ENCODE data around the gene TRAIP.

DNA sequence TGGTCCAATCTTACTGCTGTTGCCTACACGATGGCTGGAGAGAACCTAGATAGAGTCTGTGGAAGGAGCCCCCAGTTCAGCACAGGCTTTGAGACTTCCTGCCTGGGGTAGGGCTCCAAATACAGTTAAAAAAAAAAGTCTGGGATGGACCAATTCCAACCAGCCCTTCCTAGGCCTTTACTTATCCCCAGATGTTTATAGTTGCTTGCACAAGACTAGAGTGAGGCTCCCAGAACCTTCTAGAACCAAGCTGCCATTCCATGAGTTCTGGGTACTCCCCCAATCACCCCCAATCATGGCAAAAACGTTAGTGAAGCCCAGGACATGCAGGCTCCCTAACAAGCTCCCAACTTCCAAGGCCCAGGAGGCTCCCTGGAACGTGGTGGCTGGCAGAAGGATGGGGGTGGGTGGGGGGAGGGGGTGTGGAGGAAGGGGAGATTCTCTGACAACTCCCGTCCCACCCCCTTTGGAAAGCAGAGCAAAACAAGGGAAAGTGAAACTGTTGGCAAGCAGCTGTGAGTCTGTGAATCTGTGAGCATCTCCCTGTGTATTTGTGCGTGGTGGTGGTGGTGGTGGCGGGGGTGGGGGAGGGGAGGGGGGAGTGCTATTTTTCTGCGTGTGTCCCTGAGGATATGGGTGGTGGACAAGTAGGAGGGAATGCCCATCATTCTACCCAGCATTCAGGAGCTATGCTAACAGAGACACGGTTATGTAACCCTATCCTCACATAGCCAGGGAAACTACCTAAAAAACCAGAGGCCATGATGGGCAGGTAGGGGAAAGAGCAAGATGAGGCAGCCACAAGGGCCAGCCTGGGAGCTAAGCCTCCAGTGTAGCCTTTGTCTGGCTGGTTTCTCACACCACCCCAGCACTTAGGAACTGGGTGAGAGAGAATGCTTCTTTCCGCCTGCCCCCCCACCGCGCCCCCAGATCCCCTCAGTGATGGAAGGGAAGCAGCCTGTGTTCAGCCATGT, 45.3 kb upstream of the TRAIP start:
- TF ChIP-seq EZH2 (IDR thresholded peaks at IDR 0.05; ENCODE audit: insufficient read depth, poor library complexity, severe bottlenecking) (no peak), EZH2phosphoT487 (IDR thresholded peaks at IDR 0.05; ENCODE audit: insufficient read depth, low read depth) (no peak)
